Activated naive CD4-positive, alpha-beta T cell treated with anti-CD3 and anti-CD28 coated beads, Interleukin-2, amount 50 U/mL, for 24 hours (primary cell): ENCODE measurements around the gene BHLHE41.

Experiments
- H3K27ac Mint-ChIP-seq: one replicate; pipeline ENCODE4 v1.8.0; 2021; ENCODE audit warnings: mild to moderate bottlenecking, mixed read lengths
- H3K27me3 Mint-ChIP-seq: one replicate; pipeline ENCODE4 v1.8.0; 2021; ENCODE audit warnings: mixed read lengths
- H3K36me3 Mint-ChIP-seq: one replicate; pipeline ENCODE4 v1.8.0; 2021; ENCODE audit warnings: mixed read lengths
- H3K4me1 Mint-ChIP-seq: one replicate; pipeline ENCODE4 v1.8.0; 2021; ENCODE audit warnings: mixed read lengths
- H3K4me3 Mint-ChIP-seq: one replicate; pipeline ENCODE4 v1.8.0; 2021; ENCODE audit warnings: mild to moderate bottlenecking, mixed read lengths
- H3K9me3 Mint-ChIP-seq: one replicate; pipeline ENCODE4 v1.8.0; 2021; ENCODE audit warnings: mixed read lengths

Gene BHLHE41

DNA sequence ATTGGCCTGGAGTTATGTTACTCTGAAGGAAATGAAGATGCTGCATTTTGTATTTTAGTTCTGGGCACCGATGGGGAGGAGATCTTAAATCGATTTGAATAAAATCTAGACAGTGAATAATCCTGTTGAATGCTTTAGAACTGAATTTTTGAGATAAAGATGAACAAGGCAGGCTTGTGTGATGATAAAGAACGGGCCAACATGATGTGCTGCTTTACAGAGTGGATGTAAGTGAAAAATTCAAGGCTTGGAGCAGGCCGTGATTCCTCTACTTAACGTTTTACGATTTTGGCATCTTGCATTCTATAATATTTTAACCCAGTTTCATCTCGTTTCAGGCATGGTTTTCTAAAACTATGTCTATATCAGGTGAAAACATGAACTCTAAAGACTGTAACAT is 23.5 kb upstream of the BHLHE41 start:
- Mint-ChIP-seq H3K27me3 (peaks cover 8% of the 10 kb centered on the region), H3K36me3 (no peaks in the 10 kb centered on the region), H3K4me3 (no peak overlapping the region), H3K9me3 (no peaks in the 10 kb centered on the region), H3K4me1 (no peaks in the 10 kb centered on the region), H3K27ac (no peak overlapping the region)

GRCh38 chr12:26143291-26143690 is 18.5 kb upstream of the BHLHE41 start:
- Mint-ChIP-seq H3K9me3 (no peaks in the 10 kb centered on the region), H3K4me1 (no peaks in the 10 kb centered on the region), H3K36me3 (no peaks in the 10 kb centered on the region), H3K4me3 (no peak overlapping the region), H3K27ac (no peak overlapping the region), H3K27me3 (peaks cover 3% of the 10 kb centered on the region)

DNA sequence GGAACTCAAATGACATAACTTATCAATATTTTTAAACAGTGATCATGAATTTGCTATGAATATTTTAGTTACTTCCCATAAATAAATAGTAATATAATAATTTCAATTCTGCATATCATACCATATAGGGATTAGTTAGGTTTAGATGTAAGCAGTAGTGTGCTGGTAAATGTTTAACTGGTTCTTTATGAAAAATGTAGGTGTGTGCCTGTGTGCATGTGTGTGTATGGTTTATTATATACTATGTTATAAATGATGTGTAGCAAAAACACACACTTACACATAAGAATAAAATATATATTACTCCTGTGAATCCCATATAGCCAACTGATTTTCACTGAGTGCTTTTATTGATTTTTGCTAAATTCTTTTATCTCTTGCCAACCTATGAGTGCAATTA is 14.0 kb upstream of the BHLHE41 start:
- Mint-ChIP-seq H3K4me3 (no peak overlapping the region), H3K27me3 (peaks cover 4% of the 10 kb centered on the region), H3K4me1 (no peaks in the 10 kb centered on the region), H3K9me3 (no peaks in the 10 kb centered on the region), H3K27ac (no peak overlapping the region), H3K36me3 (no peaks in the 10 kb centered on the region)

DNA sequence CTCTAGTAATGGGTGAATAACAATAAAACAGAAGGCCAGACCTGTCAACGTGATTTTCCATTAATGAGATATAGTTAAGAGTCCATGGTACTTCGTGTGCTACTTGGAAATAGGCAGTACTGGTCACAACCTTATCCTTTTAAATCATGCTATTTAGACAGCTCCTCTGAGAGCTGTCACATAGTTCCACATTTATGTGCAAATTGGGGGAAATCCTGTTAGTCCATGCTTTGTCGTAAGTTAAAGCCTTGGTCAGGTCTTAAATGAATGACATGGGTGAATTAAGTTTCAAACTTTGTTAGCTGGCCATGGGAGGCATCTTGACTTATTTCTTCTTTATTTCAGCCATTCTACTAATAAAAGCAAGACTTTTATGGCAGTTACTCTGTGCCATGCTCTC is 11.9 kb upstream of the BHLHE41 start:
- H3K27ac Mint-ChIP-seq = no peak overlapping the region
- H3K4me1 Mint-ChIP-seq = no peaks in the 10 kb centered on the region
- H3K4me3 Mint-ChIP-seq = no peak overlapping the region
- H3K9me3 Mint-ChIP-seq = no peaks in the 10 kb centered on the region
- H3K27me3 Mint-ChIP-seq = peaks cover 9% of the 10 kb centered on the region
- no peaks in the 10 kb centered on the region for H3K36me3 Mint-ChIP-seq

DNA sequence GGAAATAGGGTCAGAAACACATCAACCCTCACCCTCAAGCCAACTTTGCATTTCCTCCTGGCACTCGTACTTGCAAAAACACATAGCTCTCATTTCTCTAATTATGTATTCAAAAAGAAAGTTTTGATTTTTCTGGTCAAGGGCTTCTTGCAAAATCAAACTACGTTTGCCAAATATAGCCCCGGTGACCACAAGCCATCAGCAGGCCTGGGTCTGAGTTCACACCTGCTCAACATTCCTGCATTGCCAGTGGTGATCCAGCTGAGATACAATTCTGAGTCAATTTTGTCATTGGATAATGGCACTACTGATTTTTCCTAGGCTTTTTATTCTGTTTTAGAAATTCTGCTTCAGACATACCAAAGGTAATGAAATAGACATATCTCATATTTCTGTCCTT is 10.7 kb upstream of the BHLHE41 start:
- no peaks in the 10 kb centered on the region for H3K4me1 Mint-ChIP-seq
- H3K4me3 Mint-ChIP-seq = no peak overlapping the region
- no peaks in the 10 kb centered on the region for H3K36me3 Mint-ChIP-seq
- no peaks in the 10 kb centered on the region for H3K9me3 Mint-ChIP-seq
- H3K27ac Mint-ChIP-seq = no peak overlapping the region
- peaks cover 14% of the 10 kb centered on the region for H3K27me3 Mint-ChIP-seq

- peaks cover 15% of the 10 kb centered on the region for H3K27me3 Mint-ChIP-seq
- H3K27ac Mint-ChIP-seq = no peak overlapping the region
- no peaks in the 10 kb centered on the region for H3K4me1 Mint-ChIP-seq
- H3K36me3 Mint-ChIP-seq = no peaks in the 10 kb centered on the region
- no peaks in the 10 kb centered on the region for H3K9me3 Mint-ChIP-seq
- H3K4me3 Mint-ChIP-seq = no peak overlapping the region
These were observed 10.2 kb upstream of the BHLHE41 start for GRCh38 chr12:26135010-26135420.

GRCh38 chr12:26134540-26134939 is 9.7 kb upstream of the BHLHE41 start:
- Mint-ChIP-seq H3K9me3 (no peaks in the 10 kb centered on the region), H3K27me3 (peaks cover 15% of the 10 kb centered on the region), H3K4me3 (no peak overlapping the region), H3K27ac (no peak overlapping the region), H3K36me3 (no peaks in the 10 kb centered on the region), H3K4me1 (no peaks in the 10 kb centered on the region)

DNA sequence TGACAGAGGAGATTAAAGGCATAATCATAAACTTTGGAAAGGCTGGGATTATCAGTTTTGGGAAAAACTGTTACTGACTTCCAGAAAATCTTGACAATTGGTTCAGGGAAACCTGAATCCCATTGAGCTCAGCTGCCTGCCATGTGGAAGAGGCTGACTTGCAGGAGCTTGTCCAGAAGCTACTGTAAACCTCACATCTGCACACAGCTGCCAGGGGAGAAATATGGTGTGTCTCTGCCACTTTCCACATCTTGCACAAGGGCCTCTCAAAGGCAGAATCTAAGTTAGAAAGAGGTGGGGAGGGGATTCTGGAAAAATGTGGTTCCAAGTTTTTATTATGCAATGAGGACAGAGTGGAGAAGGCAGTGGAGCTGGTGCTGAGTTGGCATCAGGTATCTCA is 8.7 kb upstream of the BHLHE41 start:
- Mint-ChIP-seq H3K4me1 (no peaks in the 10 kb centered on the region), H3K4me3 (no peak overlapping the region), H3K9me3 (no peaks in the 10 kb centered on the region), H3K27me3 (peaks cover 17% of the 10 kb centered on the region), H3K27ac (no peak overlapping the region), H3K36me3 (no peaks in the 10 kb centered on the region)

DNA sequence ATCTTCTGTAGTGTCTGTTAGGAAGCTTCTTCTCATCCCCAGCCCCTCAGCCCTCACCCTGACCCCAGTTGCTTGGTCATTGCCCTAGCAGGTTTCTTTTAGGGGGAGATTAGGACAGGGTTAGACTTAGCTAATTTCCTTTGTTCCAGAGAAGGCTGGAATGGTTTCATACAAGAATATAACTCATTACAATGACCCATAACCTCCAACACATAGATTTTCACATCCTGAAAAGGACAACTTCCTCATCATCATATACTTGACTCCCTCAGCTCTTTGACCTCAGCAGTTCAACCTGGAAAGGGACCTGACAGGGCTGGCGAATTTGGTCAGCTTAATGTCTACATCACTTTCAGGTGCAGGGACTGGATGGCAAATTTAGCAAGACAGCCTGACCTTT is 8.0 kb upstream of the BHLHE41 start:
- H3K36me3 Mint-ChIP-seq = no peaks in the 10 kb centered on the region
- no peak overlapping the region for H3K4me3 Mint-ChIP-seq
- H3K4me1 Mint-ChIP-seq = no peaks in the 10 kb centered on the region
- no peak overlapping the region for H3K27ac Mint-ChIP-seq
- peaks cover 23% of the 10 kb centered on the region for H3K27me3 Mint-ChIP-seq
- H3K9me3 Mint-ChIP-seq = no peaks in the 10 kb centered on the region

- H3K9me3 Mint-ChIP-seq = no peaks in the 10 kb centered on the region
- no peak overlapping the region for H3K27ac Mint-ChIP-seq
These were observed 7.1 kb upstream of the BHLHE41 start for GRCh38 chr12:26131936-26132335.

GRCh38 chr12:26130728-26131127 is 5.9 kb upstream of the BHLHE41 start:
- H3K36me3 Mint-ChIP-seq = no peaks in the 10 kb centered on the region
- peaks cover 34% of the 10 kb centered on the region for H3K27me3 Mint-ChIP-seq
- H3K9me3 Mint-ChIP-seq = no peaks in the 10 kb centered on the region

More at GRCh38 chr12:26131936-26132335, 7.1 kb upstream of the BHLHE41 start:
- no peak overlapping the region for H3K4me3 Mint-ChIP-seq
- H3K36me3 Mint-ChIP-seq = no peaks in the 10 kb centered on the region
- H3K27me3 Mint-ChIP-seq = peaks cover 32% of the 10 kb centered on the region
- peaks cover 1% of the 10 kb centered on the region for H3K4me1 Mint-ChIP-seq

GRCh38 chr12:26128168-26128567 is 3.3 kb upstream of the BHLHE41 start:
- H3K4me3 Mint-ChIP-seq = no peak overlapping the region
- H3K36me3 Mint-ChIP-seq = no peaks in the 10 kb centered on the region
- H3K4me1 Mint-ChIP-seq = peaks cover 29% of the 10 kb centered on the region
- peaks cover 48% of the 10 kb centered on the region for H3K27me3 Mint-ChIP-seq
- H3K27ac Mint-ChIP-seq = no peak overlapping the region
- H3K9me3 Mint-ChIP-seq = no peaks in the 10 kb centered on the region

More at GRCh38 chr12:26130728-26131127, 5.9 kb upstream of the BHLHE41 start:
- H3K4me1 Mint-ChIP-seq = peaks cover 7% of the 10 kb centered on the region
- no peak overlapping the region for H3K4me3 Mint-ChIP-seq
- H3K27ac Mint-ChIP-seq = no peak overlapping the region

GRCh38 chr12:26127404-26127803 is 2.6 kb upstream of the BHLHE41 start:
- Mint-ChIP-seq H3K27me3 (peaks cover 50% of the 10 kb centered on the region), H3K36me3 (no peaks in the 10 kb centered on the region), H3K4me1 (peaks cover 33% of the 10 kb centered on the region), H3K4me3 (peak overlapping the region; percentile 3), H3K27ac (no peak overlapping the region), H3K9me3 (no peaks in the 10 kb centered on the region)

DNA sequence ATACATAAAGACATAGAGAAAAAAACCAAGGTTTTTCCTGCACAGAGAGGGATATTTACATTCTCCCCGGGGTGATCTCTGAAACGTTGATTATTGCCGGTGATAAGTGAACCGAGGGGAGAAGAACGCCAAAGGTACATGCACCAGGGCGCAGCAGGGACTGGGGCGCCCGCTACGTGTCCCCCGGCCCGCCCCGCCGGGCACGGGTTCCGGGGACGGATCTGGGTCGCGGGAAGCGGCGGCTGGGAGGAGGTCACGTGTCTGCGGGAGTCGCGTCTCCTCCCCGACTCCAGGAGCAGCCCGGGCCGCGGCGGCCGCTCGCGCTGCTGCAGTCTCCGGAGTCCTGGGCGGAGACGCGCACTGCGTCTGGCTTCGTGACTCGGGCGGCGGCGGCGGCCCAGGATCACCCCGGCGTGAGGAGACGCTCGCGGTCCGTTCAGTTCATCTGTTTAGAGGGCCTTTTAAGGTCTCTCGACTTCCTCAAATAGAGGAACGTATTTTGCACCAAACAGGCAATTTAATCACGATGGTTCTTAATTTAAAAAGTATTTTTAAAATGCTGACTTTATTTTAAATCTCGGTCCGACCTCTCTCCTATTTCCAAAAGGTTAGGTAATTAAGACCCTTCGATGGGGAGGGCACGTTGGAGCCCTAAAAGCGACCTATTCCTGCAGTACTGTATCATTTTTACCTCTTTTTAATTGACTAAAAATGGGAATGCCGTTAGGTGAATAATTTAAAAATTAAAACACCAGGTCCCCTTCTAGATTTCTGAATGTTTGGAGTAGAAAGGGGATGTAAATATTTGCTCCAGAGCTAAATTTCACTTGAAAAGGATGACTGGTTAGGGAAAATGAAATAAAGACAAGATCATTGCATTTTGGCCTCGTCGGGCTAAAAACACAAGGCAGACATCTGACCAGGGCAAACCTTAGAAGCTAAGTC is 1.8 kb upstream of the BHLHE41 start:
- Mint-ChIP-seq H3K4me1 (peaks cover 36% of the 10 kb centered on the region), H3K4me3 (peak overlapping the region; percentile 85), H3K9me3 (no peaks in the 10 kb centered on the region), H3K27me3 (peaks cover 52% of the 10 kb centered on the region), H3K36me3 (no peaks in the 10 kb centered on the region), H3K27ac (no peak overlapping the region)

GRCh38 chr12:26125400-26126339 is 833 bp upstream of the BHLHE41 start:
- peaks cover 39% of the 10 kb centered on the region for H3K4me1 Mint-ChIP-seq
- H3K4me3 Mint-ChIP-seq = peak overlapping the region; percentile 85
- H3K27me3 Mint-ChIP-seq = peaks cover 57% of the 10 kb centered on the region
- H3K9me3 Mint-ChIP-seq = no peaks in the 10 kb centered on the region
- H3K36me3 Mint-ChIP-seq = no peaks in the 10 kb centered on the region
- H3K27ac Mint-ChIP-seq = no peak overlapping the region
